Stimulated activated CD8-positive, alpha-beta memory T cell treated with anti-CD3 and anti-CD28 coated beads, Interleukin-2, amount 100 ng/mL, for 48 hours (primary cell): ENCODE measurements around the gene PHF2.

ENCODE experiments used
- DNase-seq, 2 donors: peaks; one replicate each; pipeline ENCODE4 v3.0.0-alpha.2; 2020; ENCODE audit warnings: low read depth in 2 of 2

The PHF2 gene

DNA sequence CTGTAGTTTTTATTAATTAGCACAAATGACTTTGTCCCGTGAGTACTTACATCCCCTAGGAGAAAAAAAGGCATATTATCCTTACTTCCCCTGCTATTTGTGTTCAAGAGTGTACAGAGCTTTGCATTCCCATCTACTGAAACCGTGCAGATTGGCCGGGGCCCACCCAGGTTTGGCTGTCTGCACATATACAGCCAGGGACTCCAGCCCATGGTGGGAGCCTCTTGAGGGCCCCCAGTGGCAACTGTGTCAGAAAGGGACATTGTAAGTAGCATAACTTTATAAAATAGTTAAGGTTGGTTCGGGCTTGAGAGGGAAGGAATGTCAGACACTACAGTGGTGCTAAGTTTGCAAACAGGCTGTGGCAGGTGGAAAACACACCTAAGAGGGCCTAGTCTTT lies 24.7 kb downstream of the PHF2 start:
- no peak for DNase-seq

- DNase-seq, result no peak
These were observed 25.3 kb downstream of the PHF2 start for GRCh38 chr9:93601666-93602065.

DNA sequence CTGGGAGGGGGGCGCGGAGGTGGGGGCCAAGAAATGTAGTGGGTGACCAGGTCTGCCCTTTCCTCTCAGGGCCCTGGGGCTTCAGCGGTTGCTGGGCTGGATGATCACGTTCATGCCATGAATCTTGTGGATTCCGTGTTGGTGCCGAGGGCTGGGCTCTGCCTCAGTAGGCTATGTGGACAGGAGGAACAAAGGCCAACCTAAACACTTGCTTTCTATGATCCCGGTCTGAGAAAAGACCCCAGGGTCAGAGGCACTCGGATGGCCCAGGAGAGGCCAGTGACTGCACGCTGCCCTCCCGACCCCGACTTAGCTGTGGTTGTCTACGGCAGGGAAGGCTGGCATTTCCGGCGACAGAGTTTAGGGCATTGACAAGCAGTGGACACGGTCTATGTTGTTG lies 26.6 kb downstream of the PHF2 start:
- no peak for DNase-seq

GRCh38 chr9:93603906-93604326 lies 27.5 kb downstream of the PHF2 start:
- no peak for DNase-seq

GRCh38 chr9:93606187-93606586 lies 29.8 kb downstream of the PHF2 start:
- DNase-seq, result no peak

DNA sequence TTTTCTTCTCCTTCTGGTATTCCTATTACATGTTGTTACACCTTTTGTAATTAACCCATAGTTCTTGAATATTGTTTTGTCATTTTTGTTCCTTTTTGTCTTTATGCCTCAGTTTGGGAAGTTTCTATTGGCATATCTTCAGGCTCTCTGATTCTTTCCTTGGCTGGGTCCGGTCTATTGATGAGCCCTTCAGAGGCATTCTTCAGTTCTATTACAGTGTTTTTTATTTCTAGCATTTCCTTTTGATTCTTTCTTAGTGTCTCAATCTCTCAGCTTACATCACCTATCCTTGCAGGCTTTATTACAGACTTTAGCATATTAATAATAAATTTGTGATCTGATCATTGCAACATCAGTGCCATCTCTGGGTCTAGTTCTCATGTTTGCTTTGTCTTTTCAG lies 33.8 kb downstream of the PHF2 start:
- no peak for DNase-seq

GRCh38 chr9:93612052-93612795 lies 35.8 kb downstream of the PHF2 start:
- no peak for DNase-seq

DNA sequence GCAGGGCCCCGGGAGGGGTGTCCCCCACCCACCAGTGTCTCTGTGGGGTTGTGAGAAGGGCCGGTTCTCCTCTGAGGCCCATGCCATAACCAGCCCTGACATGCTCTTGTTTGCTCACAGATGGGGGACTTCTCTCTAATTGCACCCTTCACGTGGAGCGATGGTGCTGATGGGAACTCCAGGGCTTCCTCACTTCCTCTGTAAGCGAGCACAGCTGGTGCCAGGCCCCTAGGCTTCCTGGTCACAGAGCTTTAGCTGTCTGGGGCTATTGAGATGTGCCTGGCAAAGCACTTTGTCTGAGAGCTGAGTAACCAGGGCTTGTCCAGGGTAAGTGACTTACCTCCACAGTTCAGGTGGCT lies 36.4 kb downstream of the PHF2 start:
- no peak for DNase-seq

- DNase-seq, result no peak
These were observed 36.8 kb downstream of the PHF2 start for GRCh38 chr9:93613174-93613573.

- DNase-seq, result no peak
These were observed 37.4 kb downstream of the PHF2 start for GRCh38 chr9:93613791-93614190.

DNA sequence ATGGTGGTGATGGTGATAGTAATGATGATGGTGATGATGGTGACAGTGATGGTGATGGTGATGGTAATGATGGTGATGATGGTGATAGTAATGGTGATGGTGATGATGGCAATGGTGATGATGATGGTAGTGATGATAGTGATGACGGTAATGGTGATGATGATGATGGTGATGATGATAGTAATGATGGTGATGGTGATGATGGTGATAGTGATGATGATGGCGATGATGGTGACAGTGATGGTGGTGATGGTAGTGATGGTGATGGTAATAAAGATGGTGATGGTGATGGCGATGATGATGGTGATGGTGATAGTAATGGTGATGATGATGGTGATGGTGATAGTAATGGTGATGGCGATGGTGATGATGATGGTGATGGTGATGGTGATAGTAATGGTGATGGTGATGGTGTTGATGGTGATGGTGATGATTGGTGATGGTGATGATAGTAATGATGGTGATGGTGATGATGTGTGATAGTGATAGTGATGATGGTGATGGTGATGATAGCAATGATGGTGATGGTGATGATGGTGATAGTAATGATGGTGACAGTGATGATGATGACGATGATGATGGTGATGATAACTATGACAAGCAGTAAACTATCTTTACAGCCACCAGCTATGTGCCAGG lies 38.6 kb downstream of the PHF2 start:
- DNase-seq, result no peak

DNA sequence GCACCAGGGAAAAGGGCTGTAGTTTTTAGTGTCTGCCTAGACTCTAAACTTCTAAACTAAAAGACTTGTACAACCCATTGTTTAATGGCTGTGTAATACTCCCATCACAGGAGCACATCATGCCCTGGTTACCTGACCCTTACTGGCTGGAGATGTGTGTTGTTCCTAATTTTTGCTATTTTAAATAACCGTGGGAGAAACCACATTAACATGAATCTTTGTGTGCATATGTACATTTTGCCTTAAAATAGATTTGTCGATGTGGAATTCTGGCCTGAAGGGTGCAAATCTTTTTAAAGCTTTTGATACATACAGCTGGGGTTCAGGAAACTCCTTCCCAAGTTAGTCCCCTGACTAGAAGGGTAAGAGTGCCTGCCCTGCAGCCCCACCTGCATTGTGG lies 39.7 kb downstream of the PHF2 start:
- DNase-seq, result no peak

DNA sequence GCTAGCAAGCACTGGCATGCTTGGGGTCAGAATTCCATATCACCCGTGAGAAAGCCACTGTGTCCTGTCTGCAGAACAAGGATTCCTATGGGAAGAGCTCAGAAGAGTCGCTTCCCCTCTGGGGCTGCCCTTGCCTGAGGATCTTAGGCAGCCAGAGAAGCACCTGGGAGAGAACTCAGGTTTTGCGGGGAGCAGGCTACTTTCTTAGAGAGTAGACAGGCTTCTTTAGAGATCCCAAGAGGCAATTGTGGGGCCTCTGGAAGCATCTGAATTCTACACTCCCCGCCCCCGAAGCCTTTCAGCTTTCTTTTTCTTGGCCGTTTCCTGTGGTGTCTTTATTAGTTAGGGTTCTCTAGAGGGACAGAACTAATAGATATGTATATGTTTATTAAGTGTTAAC lies 40.9 kb downstream of the PHF2 start:
- DNase-seq, result no peak

GRCh38 chr9:93619272-93619775 lies 42.9 kb downstream of the PHF2 start:
- no peak for DNase-seq

- DNase-seq, result no peak
These were observed 43.7 kb downstream of the PHF2 start for GRCh38 chr9:93620041-93620506.

DNA sequence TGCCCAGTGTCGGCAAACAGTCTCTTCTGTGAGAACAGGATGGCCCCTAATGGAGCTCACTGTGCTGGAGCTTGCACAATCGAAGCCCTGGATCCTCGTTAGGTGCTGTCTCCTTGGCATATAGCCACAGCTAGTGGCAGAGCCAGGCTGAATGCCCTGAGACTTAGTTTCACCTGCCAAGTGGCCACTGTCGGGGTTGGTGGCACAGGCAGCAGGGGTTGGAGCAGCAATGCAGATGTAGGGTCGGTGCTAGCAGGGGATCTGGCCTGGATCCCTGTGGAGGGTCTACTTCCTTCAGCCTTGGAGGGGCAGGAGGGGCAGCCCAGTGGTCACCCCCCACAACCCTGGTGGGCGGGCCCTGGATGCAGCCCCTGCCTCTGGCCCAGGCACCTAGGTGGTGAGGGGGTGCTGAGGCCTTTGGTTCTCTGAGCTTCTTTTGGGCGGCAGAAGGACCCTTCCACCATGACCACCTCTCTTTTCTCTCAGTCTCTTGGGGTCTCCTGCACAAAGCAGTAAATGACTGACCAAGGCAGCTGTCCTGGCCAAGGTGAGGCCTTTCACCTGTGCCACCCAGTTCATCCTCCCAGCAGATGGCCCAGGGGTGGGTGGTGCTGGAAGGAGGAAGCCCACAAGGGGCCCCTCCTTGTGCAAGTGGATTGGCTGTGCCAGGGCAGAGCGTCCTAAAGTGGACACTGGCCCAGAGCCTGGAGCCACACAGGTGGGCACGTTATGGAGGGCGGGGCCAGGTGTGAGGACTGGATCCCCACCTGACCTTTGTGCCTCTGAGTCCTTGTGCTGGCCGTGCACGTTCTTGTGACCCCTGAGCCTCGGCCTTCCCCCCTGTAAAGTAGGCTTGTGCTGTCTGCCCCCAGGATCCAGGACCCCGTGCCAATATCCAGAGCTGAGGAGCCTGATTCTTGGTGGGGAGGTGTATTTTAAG lies 44.8 kb downstream of the PHF2 start:
- no peak for DNase-seq

GRCh38 chr9:93621922-93622321 lies 45.5 kb downstream of the PHF2 start:
- DNase-seq, result no peak

GRCh38 chr9:93622691-93623090 lies 46.3 kb downstream of the PHF2 start:
- no peak for DNase-seq

- DNase-seq, result no peak
These were observed 47.4 kb downstream of the PHF2 start for GRCh38 chr9:93623753-93624152.

DNA sequence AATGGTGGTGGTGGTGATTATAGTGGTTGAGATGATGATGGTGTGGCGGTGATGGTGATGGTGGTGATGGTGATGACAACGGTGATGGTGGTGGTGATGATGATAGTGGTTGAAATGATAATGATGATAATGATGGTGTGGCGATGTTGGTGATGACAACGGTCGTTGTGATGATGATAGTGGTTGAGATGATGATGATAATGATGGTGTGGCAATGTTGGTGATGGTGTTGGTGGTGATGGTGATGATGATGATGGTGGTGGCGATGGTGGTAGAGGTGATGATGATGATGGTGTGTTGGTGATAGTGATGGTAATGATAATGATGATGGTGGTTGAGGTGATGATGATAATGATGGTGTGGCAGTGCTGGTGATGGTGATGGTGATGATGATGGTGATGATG lies 48.0 kb downstream of the PHF2 start:
- DNase-seq, result no peak

DNA sequence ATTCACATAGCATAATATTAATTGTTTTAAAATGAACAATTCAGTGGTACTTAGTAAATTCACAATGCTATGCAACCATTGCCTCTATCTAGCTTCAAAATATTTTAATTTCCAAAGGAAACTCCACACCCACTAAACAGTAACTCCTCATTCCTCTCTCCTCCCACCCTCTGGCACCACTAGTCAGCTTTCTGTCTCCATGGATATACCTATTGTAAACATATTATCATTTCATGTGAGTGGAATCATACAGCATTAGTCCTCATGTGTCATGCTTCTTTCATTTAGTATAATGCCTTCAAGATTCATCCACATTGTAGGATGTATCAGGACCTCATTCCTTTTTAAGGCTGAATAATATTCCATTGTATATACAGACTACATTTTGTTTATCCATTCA lies 48.6 kb downstream of the PHF2 start:
- DNase-seq, result no peak

- no peak for DNase-seq
These were observed 53.5 kb downstream of the PHF2 start for GRCh38 chr9:93629920-93630319.
